MCF 10A (cell line): ENCODE data around the gene NAIF1. TPM values are rescaled to one million over a fixed set of nuclear protein-coding genes. Genes with fewer than 3 reads are reported as not detected.
A peak's percentile ranks its signal among the peaks of the same experiment; 100 is the strongest.
"Not testable (repeated sequence)": the region's sequence is repeated elsewhere in the genome, so short reads cannot be mapped to it uniquely, and the experiment has no call there.

ENCODE experiments used
- BruUV-seq: library from RNA; stranded (reverse); fragments of 400-500 nt; replicated peaks from 2 replicates; lab custom pipeline; 2021; lab: Mats Ljungman, UMichigan
- CTCF ChIA-PET: fragments of 300-600 bp; sonication (Branson Sonifier 250); formaldehyde crosslinking; extraction: SDS; loops from one replicate; lab custom pipeline; 2021; ENCODE audit warnings: antibody characterized with exemption, inconsistent platforms; lab: Yijun Ruan, JAX
- POLR2A ChIA-PET: fragments of 300-600, 350-650 bp; sonication (Branson Sonifier 250); formaldehyde crosslinking; extraction: SDS; loops from one replicate; lab custom pipeline; 2020; ENCODE audit warnings: antibody characterized with exemption, inconsistent platforms; lab: Yijun Ruan, JAX
- DNase-seq: peaks from one replicate; pipeline ENCODE4 v3.0.0-alpha.2; 2018; ENCODE audit not compliant: unreplicated experiment
- H3K27ac Mint-ChIP-seq: one replicate; pipeline ENCODE4 v1.8.0; 2022; ENCODE audit warnings: mild to moderate bottlenecking, low read depth, mixed read lengths; ENCODE audit not compliant: unreplicated experiment
- H3K27me3 Mint-ChIP-seq: one replicate; pipeline ENCODE4 v1.8.0; 2022; ENCODE audit warnings: mixed read lengths; ENCODE audit not compliant: insufficient read depth, unreplicated experiment
- H3K36me3 Mint-ChIP-seq: one replicate; pipeline ENCODE4 v1.8.0; 2022; ENCODE audit warnings: mild to moderate bottlenecking, moderate library complexity, mixed read lengths; ENCODE audit not compliant: insufficient read depth, unreplicated experiment
- H3K4me1 Mint-ChIP-seq: one replicate; pipeline ENCODE4 v1.8.0; 2022; ENCODE audit warnings: mixed read lengths; ENCODE audit not compliant: insufficient read depth, unreplicated experiment
- H3K4me3 Mint-ChIP-seq: one replicate; pipeline ENCODE4 v1.8.0; 2022; ENCODE audit warnings: mild to moderate bottlenecking, moderate library complexity, mixed read lengths; ENCODE audit not compliant: unreplicated experiment
- H3K9me3 Mint-ChIP-seq: one replicate; pipeline ENCODE4 v1.8.0; 2022; ENCODE audit warnings: mixed read lengths; ENCODE audit not compliant: unreplicated experiment
- CTCF ChIP-seq: fragments of 200-600 bp; IDR thresholded peaks from one replicate; pipeline ENCODE4 v1.8.0; 2022; ENCODE audit warnings: antibody characterized with exemption, mild to moderate bottlenecking; ENCODE audit not compliant: unreplicated experiment
- intact Hi-C: fragments of 100-400 bp; cut with micrococcal nuclease; formaldehyde crosslinking; loops from 2 replicates; pipeline ENCODE4 v1.14.1; 2022
- total RNA-seq: library from RNA; stranded (reverse); gene quantifications from 2 replicates; pipeline ENCODE4 v1.2.3, GENCODE V29; 2022

Gene NAIF1
- total RNA-seq, 1 experiment from 2014 or later: 15.8 TPM

DNA sequence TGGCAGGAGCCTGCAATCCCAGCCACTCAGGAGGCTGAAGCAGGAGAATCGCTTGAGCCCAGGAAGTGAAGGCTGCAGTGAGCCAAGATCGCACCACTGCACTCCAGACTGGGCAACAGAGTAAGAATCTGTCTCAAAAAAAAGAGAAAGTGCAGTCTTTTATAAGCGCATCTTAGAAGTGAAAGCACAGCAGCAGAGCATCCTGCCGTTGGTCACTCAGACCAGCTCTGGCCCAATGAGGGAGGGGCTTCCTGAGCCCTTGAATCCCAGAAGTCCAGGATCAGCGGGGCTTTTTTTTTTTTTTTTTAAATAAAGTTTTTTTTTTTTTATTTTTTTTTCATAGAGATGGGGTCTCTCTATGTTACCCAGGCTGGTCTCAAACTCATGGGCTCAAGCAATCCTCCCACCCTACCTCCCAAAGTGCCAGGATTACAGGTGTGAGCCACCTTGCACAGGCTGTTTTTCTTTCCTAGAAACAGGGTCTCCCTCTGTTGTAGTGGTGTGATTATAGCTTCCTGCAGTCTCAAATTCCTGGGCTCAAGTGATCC, 42.3 kb downstream of the NAIF1 start:
- Mint-ChIP-seq H3K4me3 (no peak overlapping the region), H3K9me3 (no peaks in the 10 kb centered on the region), H3K4me1 (peaks cover 8% of the 10 kb centered on the region), H3K27ac (no peak overlapping the region), H3K36me3 (no peaks in the 10 kb centered on the region), H3K27me3 (no peaks in the 10 kb centered on the region)
- ChIA-PET CTCF (interaction anchor here (0.5 to 3.2 kb wide), 7 partner anchors 11 to 762 kb away, joined by 3 to 25 read pairs (median 3); no protein-coding TSS in a partner anchor), POLR2A (interaction anchor here (0.6 kb wide), 1 partner anchor 60 kb away, joined by 3 read pairs; no protein-coding TSS in a partner anchor)
- no peak for TF ChIP-seq CTCF
- no peak for DNase-seq
- no TSS peak for BruUV-seq
- intact Hi-C loops: no loop called here

DNA sequence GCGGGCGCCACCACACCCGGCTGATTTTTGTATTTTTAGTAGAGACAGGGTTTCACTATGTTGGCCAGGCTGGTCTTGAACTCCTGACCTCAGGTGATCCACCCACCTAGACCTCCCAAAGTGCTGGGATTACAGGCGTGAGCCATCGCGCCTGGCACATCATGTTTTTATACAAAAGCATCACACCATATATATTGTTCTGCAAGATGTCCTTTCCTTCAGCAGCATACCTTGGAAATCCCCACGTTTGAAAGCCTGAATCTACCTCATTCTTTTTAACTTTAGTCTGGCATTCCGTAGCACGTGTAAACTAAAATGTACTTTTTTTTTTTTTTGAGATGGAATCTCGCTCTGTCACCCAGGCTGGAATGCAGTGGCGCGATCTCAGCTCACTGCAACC, 43.4 kb downstream of the NAIF1 start:
- POLR2A ChIA-PET, BruUV-seq, H3K4me3 Mint-ChIP-seq, H3K4me1 Mint-ChIP-seq, H3K27me3 Mint-ChIP-seq, intact Hi-C loops, H3K27ac Mint-ChIP-seq, DNase-seq, H3K9me3 Mint-ChIP-seq, H3K36me3 Mint-ChIP-seq: not testable (repeated sequence)
- CTCF ChIA-PET: interaction anchor here (4.5 kb wide), 1 partner anchor 12 kb away, joined by 21 read pairs; no protein-coding TSS in a partner anchor

- Mint-ChIP-seq H3K27me3 (no peaks in the 10 kb centered on the region), H3K27ac (no peak overlapping the region), H3K36me3 (no peaks in the 10 kb centered on the region), H3K9me3 (no peaks in the 10 kb centered on the region), H3K4me3 (no peak overlapping the region), H3K4me1 (peaks cover 8% of the 10 kb centered on the region)
- no peak for TF ChIP-seq CTCF
- ChIA-PET POLR2A (no interaction called here), CTCF (interaction anchor here (4.5 kb wide), 1 partner anchor 13 kb away, joined by 21 read pairs; no protein-coding TSS in a partner anchor)
- peak; percentile 44 for DNase-seq
- BruUV-seq: no TSS peak
- intact Hi-C loops: no loop called here
Measured at GRCh38 chr9:128022886-128023285, 44.2 kb downstream of the NAIF1 start.

DNA sequence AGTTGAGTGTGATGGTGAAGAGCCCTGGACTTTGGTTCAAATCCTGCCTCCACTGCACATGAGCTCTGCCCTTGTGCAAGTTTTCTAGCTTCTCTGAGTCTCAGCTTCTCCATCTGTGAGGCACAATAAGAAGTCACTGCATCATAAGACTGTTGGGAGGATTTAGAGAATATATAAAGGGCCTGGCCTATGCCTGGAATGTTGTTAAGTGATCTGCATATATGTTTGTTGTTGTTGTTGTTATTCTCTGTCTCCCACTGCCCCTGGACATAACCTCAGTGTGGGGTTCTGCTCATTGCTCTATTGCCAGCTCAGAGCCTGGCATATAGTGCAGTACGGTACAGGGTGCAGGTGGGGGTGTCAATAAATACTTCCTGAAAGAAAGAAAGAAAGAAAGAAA, 46.0 kb downstream of the NAIF1 start:
- DNase-seq: no peak
- POLR2A ChIA-PET: no interaction called here
- H3K36me3 Mint-ChIP-seq: no peaks in the 10 kb centered on the region
- no peak for TF ChIP-seq CTCF
- peaks cover 8% of the 10 kb centered on the region for H3K4me1 Mint-ChIP-seq
- intact Hi-C loops: no loop called here
- no peaks in the 10 kb centered on the region for H3K27me3 Mint-ChIP-seq
- BruUV-seq: no TSS peak
- CTCF ChIA-PET: interaction anchor here (1.6 to 4.5 kb wide), 2 partner anchors 14 to 66 kb away, joined by 7 to 21 read pairs; no protein-coding TSS in a partner anchor
- no peak overlapping the region for H3K27ac Mint-ChIP-seq
- H3K9me3 Mint-ChIP-seq: no peaks in the 10 kb centered on the region
- H3K4me3 Mint-ChIP-seq: no peak overlapping the region
